HG03342 (cell line): ENCODE results near the gene MATR3.

Experiments
- ATAC-seq: cut with Tn5 transposase; IDR thresholded peaks from one replicate; pipeline ENCODE4 v1.9.1; 2021; ENCODE audit warnings: mild to moderate bottlenecking, moderate library complexity; ENCODE audit not compliant: unreplicated experiment

MATR3 gene

GRCh38 chr5:139271201-139272027 lies 22.1 kb upstream of the MATR3 start:
- no peak for ATAC-seq

DNA sequence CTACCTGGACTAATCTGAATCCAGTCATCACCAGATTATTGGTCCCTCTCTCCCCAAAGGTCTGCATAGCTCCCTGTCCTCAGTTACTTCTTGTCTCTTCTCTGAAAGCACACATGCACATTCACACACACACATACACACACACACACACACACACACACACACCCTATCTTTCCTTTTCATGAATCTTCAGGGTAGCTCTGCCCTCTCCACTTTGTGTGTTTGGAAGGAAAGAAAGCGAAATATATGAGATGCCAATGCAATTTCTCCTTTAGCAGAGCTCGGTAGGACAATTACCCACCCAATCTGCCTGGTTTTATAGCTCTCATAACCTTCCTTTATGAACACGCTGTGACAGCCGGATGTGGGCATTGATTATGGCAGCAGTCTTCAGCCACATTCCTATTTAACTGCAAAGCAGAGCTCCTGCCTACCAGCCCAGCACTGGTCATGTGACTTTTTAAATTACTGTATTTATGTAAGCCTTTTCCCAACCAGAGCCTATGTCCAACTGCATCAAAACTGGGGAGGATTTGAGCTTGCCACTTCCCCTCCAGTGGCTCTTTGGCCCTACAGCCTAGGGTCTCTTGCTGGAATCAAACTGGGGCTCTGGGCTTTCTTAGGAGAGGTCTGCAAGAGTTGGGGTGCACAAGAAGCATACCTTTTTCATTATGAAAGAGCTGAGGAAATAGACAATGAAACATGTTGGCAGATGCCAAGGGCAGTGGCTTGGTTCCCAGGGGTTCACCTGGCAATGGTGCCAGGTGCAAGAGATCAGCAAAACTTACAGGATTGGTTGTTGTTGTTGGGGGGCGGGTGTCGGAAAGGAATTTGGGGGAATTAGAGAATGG lies 20.8 kb upstream of the MATR3 start:
- no peak for ATAC-seq

DNA sequence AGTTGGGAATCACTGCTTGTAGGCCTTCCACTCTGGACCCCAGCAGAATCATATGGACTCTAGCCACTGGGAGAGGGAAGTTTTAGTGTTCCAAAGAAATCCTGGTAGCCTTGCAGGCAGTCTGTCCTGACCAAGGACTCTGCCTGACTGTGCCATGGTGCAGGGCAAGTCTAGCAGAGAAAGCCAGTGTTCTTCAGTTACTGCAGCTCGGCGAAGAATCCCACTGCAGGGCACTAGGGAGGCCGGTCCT lies 20.3 kb upstream of the MATR3 start:
- ATAC-seq = no peak

- peak; percentile 86 for ATAC-seq
These were observed 19.8 kb upstream of the MATR3 start for GRCh38 chr5:139273572-139274289.

GRCh38 chr5:139275536-139275935 lies 18.0 kb upstream of the MATR3 start:
- ATAC-seq = no peak

DNA sequence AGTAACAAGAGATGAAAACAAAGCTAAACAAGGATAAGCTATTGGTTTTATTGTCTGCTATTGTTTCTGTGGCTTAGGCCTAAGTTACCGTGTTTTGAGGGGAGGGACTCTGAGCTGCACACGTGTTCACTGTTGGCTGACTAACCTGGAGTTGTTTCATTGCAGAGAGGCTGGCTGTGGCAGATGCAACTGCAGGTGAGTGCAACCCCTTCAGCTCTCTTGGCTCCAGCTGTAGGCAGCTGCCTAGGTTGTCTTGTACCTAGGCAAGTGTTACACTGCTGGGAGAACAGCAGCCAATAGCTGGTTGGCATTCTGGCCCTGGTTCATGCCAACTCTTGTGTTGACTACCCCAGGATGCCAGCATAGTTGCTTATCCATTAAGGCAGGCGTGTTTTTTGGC lies 17.6 kb upstream of the MATR3 start:
- no peak for ATAC-seq

GRCh38 chr5:139276426-139276825 lies 17.1 kb upstream of the MATR3 start:
- no peak for ATAC-seq

DNA sequence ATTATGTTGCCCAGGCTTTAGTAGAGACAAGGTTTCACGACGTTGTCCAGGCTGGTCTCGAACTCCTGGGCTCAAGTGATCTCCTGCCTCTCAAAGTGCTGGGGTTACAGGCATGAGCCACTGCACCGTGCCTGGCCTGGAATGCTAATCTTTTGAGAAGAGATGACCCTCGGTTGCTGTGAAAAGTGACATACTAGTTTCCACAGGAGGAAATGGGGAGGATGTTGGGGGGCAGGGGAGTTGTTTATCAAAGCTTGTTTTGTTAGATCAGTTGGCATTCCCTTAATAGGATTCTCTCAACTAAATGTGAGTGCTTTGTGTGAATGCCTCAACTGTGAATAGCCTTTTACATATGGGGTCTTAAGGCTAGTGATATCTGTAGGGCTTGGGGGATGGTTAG lies 16.4 kb upstream of the MATR3 start:
- no peak for ATAC-seq

DNA sequence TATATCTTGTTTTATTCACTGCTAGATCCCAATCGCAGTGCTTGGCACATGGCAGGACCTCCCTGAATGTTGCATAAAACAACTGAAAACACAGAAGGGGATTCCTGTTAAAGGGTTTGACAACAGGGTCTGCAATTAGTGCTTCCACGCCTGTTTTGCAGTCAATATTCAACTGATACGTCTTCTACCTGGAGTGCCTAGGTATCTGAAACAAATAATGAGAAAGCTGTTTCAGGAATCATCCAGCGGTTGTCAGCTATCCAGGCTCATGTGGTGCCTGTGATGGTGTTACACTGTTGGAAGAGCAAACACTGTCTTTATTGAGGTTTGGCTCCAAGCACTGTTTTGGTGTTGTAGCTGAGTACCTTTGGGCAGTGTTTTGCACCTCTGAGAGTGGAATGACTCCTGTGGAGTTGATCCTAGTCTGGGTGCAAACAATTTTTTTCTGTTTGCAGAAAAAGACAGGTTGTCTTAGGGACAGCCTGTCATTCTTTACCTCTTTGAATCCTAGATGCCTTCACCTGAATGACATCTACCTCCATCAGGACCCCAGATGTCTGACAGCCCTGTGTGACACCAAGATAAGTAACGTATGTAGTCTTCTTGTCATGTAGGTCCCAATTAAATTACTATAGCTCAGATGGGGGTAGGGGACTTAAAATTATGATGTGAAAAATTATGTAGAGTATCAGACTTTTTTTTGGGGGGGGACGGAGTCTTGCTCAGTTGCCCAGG lies 14.8 kb upstream of the MATR3 start:
- ATAC-seq = no peak

- ATAC-seq = no peak
These were observed 11.4 kb upstream of the MATR3 start for GRCh38 chr5:139282197-139282557.

GRCh38 chr5:139283252-139284166 lies 10.0 kb upstream of the MATR3 start:
- ATAC-seq = no peak

DNA sequence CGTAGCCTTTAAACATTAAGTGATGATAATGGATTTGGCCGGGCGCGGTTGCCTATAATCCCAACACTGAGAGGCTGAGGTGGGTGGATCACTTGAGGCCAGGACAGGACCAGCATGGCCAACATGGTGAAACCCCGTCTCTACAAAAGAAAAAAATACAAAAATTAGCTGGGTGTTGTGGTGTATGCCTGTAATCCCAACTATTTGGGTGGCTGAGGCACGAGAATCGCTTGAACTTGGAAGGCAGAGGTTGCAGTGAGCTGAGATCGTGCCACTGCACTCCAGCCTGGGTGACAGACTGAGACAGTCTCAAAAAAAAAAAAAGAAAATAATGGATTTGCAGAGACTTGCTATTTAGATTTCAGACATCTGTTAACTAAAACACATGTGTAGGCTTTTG lies 9.2 kb upstream of the MATR3 start:
- no peak for ATAC-seq

DNA sequence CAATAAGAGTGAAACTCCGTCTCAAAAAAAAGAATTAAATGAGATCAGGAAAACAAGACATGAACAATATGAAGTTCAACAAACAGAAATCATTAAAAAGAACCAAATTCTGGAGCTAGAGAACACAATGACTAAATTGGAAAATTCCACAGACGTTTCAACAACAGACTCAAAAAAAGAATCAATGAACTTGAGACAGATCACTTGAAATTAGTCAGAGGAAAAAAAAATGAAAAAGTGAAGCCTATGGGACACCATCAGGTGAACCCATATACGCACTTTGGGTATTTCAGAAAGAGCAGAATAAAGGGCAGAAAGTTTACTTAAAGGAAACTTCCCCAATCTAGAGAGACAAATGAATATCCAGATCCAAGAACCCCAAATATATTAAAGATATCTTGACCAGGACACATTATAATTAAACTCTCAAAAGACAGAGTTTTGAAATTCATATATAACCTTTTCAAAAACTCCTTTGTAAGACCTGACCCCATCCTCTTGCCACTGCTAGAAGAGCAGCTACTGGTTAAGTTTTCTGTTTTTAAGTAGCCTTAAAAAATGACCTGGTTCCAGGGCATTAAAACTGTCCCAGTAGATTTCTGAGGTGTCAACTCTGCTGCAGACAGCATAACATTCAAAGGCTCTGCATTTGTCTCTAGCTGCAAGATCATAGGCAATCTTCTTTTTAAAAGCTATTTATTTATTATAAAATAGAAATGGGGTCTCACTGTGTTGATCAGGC lies 7.7 kb upstream of the MATR3 start:
- ATAC-seq = no peak

DNA sequence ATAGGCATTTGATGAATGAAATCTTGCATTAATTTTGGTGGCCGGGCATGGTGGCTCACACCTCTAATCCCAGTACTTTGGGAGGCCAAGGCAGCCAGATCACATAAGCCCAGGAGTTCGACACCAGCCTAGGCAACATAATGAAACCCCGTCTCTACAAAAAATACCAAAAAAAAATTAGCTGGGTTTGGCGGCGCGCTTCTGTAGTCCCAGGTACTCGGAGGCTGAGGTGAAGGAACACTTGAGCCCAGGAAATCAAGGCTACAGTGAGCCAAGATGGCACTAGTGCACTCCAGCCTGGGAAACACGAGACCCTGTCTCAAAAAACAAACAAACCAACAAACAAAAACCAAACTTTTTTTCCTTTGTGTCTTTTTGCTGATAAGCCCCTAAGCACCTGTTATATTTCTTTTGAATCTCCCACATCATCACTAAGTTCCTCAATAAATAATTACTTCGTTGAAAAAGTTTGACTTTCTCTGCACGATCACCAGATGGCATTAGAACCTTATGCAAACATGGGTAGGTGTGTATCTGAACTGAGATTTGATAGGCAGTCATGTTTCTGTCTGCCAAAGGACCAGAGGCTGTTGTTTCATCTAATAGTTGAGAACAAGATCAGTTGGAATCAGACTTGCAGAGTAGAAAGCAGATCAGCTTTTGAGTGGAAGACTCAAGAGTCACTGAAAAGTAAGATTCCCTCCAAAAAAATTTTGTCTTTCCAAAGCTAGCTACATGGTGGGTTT lies 5.5 kb upstream of the MATR3 start:
- ATAC-seq = no peak

DNA sequence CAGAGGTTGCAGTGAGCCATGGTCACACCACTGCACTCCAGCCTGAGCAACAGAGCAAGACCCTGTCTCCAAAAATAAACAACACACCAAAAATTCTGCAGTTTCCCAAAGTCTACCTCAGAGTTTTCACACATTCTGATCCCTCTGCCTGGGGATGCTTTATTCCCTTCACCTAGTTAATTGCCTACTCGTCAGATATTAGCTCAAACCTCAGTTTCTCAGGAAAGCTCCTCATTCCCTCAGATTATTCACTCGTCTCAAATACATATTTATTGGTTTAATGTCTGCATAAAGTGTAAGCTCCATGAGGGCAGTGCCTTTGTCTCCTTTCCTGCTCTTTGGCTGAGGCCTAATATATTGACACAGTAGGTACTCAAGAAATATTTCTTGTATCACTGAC lies 2.5 kb upstream of the MATR3 start:
- ATAC-seq = no peak

GRCh38 chr5:139293202-139293506 lies 386 bp upstream of the MATR3 start:
- ATAC-seq = no peak

DNA sequence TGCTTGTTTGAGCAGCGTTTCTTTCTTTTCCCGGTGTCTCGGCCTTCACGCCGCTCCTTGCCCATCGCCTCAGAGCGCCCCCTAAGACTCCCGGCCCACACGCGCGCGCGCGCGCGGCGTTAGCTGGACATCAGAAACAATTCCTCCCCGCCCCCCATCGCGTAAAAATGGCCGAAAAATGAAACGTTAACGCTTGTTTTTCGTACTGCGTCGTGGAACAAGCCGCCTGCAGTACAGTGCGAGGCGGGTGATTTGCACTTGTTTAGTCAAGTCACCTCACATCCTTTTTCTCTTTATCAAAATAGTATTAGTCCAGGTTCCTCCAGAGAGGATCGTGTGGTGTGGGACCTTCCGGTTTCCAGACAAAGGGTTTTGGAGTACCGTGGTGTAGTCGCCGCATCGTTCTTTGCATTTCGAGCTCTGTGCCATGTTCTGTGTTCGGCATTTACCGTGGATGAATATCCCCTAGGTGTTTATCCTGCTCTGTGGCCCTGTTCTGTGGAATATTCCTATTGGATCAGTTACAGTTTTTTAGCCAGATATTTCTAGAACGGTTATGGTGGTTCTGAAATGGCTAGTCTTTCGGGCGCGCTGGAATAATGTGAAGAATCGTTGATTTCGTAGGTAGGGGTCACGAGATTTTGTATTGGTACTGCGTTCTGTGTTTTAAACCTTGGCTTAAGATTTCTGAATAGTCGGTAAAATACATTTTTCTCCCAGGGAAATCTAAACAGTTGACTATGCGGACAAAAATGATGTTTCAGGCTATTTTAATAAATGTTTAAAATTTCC lies 1.0 kb downstream of the MATR3 start:
- ATAC-seq = peak; percentile 19
